Keratinocyte (primary cell): Measurements from ENCODE around the gene MAP3K1. TPM values are rescaled to one million over a fixed set of nuclear protein-coding genes. Genes with fewer than 3 reads are reported as not detected.

Experiments
- DNase-seq: peaks from one replicate; pipeline ENCODE4 v3.0.0-alpha.2; 2011; ENCODE audit warnings: low read depth, missing footprints, low spot score
- FAIRE-seq: peaks from 2 replicates; lab custom pipeline; 2011; peaks lifted over from hg19 to GRCh38; lab: Jason Lieb, UNC
- H2AFZ ChIP-seq: 2 replicates; pipeline ENCODE4 v1.6.0; 2012; ENCODE audit warnings: low read length, control low read depth, inconsistent platforms; ENCODE audit not compliant: control insufficient read depth
- H3K27ac ChIP-seq: 2 replicates; pipeline ENCODE4 v1.5.1; 2011; ENCODE audit warnings: low read length; ENCODE audit not compliant: control insufficient read depth, insufficient read depth
- H3K27me3 ChIP-seq: 3 replicates; pipeline ENCODE4 v1.6.0; 2011; ENCODE audit warnings: low read length; ENCODE audit not compliant: control insufficient read depth, insufficient read depth; ENCODE audit errors: extremely low read depth
- H3K36me3 ChIP-seq, 2 experiments: 2 replicates in 1 of 2; 3 replicates in 1 of 2; pipeline ENCODE4 v1.5.1; 2011; ENCODE audit warnings: low read length in 2 of 2, mild to moderate bottlenecking in 1 of 2; ENCODE audit not compliant: control insufficient read depth in 2 of 2, insufficient read depth in 2 of 2; ENCODE audit errors: extremely low read depth in 1 of 2
- H3K4me1 ChIP-seq: 3 replicates; pipeline ENCODE4 v1.5.1; 2011; ENCODE audit warnings: low read length; ENCODE audit not compliant: control insufficient read depth, insufficient read depth; ENCODE audit errors: extremely low read depth
- H3K4me2 ChIP-seq: 3 replicates; pipeline ENCODE4 v1.6.0; 2011; ENCODE audit warnings: low read depth, low read length; ENCODE audit not compliant: control insufficient read depth, insufficient read depth; ENCODE audit errors: extremely low read depth
- H3K4me3 ChIP-seq, 3 experiments: fragments of 200-600 bp in 1 of 3; sonication (generic) in 1 of 3; 2 replicates in 2 of 3; 3 replicates in 1 of 3; pipeline ENCODE4 v1.5.1; 2011 to 2016; ENCODE audit warnings: low read length in 3 of 3, mild to moderate bottlenecking in 3 of 3, control low read depth in 2 of 3, inconsistent platforms in 1 of 3, low read depth in 1 of 3, mixed read lengths in 1 of 3, mixed run types in 1 of 3, moderate library complexity in 1 of 3; ENCODE audit not compliant: control insufficient read depth in 2 of 3, insufficient read depth in 2 of 3; ENCODE audit errors: extremely low read depth in 1 of 3
- H3K79me2 ChIP-seq: 2 replicates; pipeline ENCODE4 v1.6.0; 2012; ENCODE audit warnings: low read length; ENCODE audit not compliant: control insufficient read depth, insufficient read depth
- H3K9ac ChIP-seq: 3 replicates; pipeline ENCODE4 v1.6.0; 2011; ENCODE audit warnings: low read length; ENCODE audit not compliant: control insufficient read depth, insufficient read depth; ENCODE audit errors: extremely low read depth
- H3K9me1 ChIP-seq: 3 replicates; pipeline ENCODE4 v1.6.0; 2011; ENCODE audit warnings: low read length; ENCODE audit not compliant: control insufficient read depth, insufficient read depth; ENCODE audit errors: extremely low read depth
- H3K9me3 ChIP-seq: 2 replicates; pipeline ENCODE4 v1.5.1; 2012; ENCODE audit warnings: low read depth, low read length; ENCODE audit not compliant: control insufficient read depth
- H4K20me1 ChIP-seq: 3 replicates; pipeline ENCODE4 v1.6.0; 2011; ENCODE audit warnings: low read length; ENCODE audit not compliant: control insufficient read depth, insufficient read depth; ENCODE audit errors: extremely low read depth
- CTCF ChIP-seq, 3 experiments: IDR thresholded peaks in 1 of 3; conservative IDR thresholded peaks in 1 of 3; optimal IDR thresholded peaks in 1 of 3; 2 replicates in 2 of 3; 3 replicates in 1 of 3; pipeline versions ENCODE3 to v1.5.1; 2011; ENCODE audit warnings: low read length in 3 of 3, mild to moderate bottlenecking in 3 of 3, moderate library complexity in 2 of 3, control low read depth in 1 of 3, inconsistent platforms in 1 of 3; ENCODE audit not compliant: insufficient read depth in 2 of 3; ENCODE audit errors: extremely low read depth in 1 of 3
- EZH2 ChIP-seq: IDR thresholded peaks from one replicate; pipeline ENCODE4 v1.6.1; 2012; ENCODE audit warnings: inconsistent platforms, mild to moderate bottlenecking, low read length, moderate library complexity
- dilution Hi-C: fragments of 300-500 bp; cut with MboI; formaldehyde crosslinking; loops from one replicate; pipeline ENCODE4 v1.7.0; 2020; ENCODE audit warnings: low sequenced_read_pairs; ENCODE audit not compliant: extremely low pct_ligation_motif_present
- polyA plus RNA-seq, 5 experiments: library from polyadenylated mRNA; depleted of rRNA in 3 of 5; stranded (reverse) in 3 of 5; stranded (forward) in 1 of 5; unstranded in 1 of 5; fragments of >200 nt; gene quantifications; 1 replicate in 1 of 5; 2 replicates in 3 of 5; 3 replicates in 1 of 5; pipeline versions ENCODE4 v1.2.1 to v1.2.3, GENCODE V29; 2011 to 2012; ENCODE audit warnings: missing spikeins in 2 of 5, low read depth in 1 of 5, low replicate concordance in 1 of 5

Gene MAP3K1
- polyA plus RNA-seq, 1 donor (not counting 4 experiments of a cell fraction or from before 2014, with no cell fraction given) = 8.0 TPM

DNA sequence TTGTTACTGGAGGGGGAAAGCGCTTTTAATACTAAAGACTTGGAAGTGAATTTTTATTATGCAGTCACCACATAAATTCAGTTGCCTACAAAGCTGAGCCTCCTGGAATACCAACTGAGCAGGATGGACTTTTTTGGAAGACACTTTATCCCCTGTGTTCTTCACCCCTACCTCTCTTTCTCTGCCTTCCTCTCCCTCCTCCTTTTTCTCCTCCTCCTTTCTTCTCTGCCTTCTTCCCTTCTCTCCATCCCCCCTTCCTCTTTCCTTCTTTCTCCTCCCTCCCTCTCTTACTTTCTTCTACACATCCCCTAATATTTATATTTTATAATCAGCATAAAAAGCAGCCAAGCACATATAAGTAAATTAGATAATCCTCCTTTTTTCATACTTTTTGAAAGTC, 39.6 kb downstream of the MAP3K1 start:
- TF ChIP-seq CTCF (optimal IDR thresholded peaks at IDR 0.05 in 1 of 3, IDR thresholded peaks at IDR 0.05 in 1 of 3, conservative IDR thresholded peaks at IDR 0.05 in 1 of 3; ENCODE audit: extremely low read depth in 1 of 3, insufficient read depth in 2 of 3, low read length in 3 of 3) (no peak), EZH2 (no peak)
- Histone ChIP-seq H3K9ac (no peak overlapping the region), H3K4me2 (no peak overlapping the region), H2AFZ (no peak overlapping the region), H3K4me3 (no peak overlapping the region), H3K9me1 (no peaks in the 10 kb centered on the region), H3K4me1 (peaks cover 5% of the 10 kb centered on the region), H3K27me3 (no peaks in the 10 kb centered on the region), H3K27ac (no peak overlapping the region), H4K20me1 (no peaks in the 10 kb centered on the region), H3K9me3 (no peaks in the 10 kb centered on the region), H3K79me2 (peaks cover 30% of the 10 kb centered on the region), H3K36me3 (peaks cover 0 to 4% of the 10 kb centered on the region in 2 experiments)
- DNase-seq (no peak), FAIRE-seq (no peak)
- dilution Hi-C loops = no loop called here

DNA sequence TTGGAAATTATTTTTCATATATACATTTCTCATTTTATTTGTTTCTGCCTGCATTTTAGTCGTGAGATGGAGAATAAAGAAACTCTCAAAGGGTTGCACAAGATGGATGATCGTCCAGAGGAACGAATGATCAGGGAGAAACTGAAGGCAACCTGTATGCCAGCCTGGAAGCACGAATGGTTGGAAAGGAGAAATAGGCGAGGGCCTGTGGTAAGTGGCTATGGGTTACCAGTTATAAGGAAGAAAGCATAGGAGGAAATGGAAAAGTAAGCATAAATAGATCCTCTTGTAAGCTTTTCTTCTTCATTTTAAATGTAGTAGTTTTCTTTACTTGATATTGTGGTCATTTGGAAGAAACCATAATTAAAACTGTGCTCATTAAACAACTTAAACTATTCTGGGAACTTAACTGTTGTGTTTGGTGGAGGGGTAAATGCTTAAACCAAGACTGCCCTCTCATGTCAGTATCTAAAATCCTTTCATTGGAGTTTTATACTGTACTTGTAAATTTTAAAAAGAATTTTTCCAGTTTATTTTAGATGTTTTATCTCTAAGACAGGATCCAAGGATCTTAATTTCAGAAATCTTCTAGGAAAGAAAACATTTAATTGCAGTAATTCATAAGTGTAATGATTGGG, 41.3 kb downstream of the MAP3K1 start:
- FAIRE-seq = no peak
- no peaks in the 10 kb centered on the region for H3K9me1 ChIP-seq

More for the DNA sequence above, 41.3 kb downstream of the MAP3K1 start:
- no peak for DNase-seq
- Histone ChIP-seq H3K9me3 (no peaks in the 10 kb centered on the region), H3K4me2 (no peak overlapping the region), H3K36me3 (peaks cover 0 to 4% of the 10 kb centered on the region in 2 experiments), H3K4me1 (peaks cover 5% of the 10 kb centered on the region), H2AFZ (no peak overlapping the region), H3K27ac (no peak overlapping the region), H3K9ac (no peak overlapping the region), H3K79me2 (peaks cover 17% of the 10 kb centered on the region), H3K4me3 (no peak overlapping the region), H4K20me1 (no peaks in the 10 kb centered on the region), H3K27me3 (no peaks in the 10 kb centered on the region)
- no peak for TF ChIP-seq CTCF (optimal IDR thresholded peaks at IDR 0.05 in 1 of 3, IDR thresholded peaks at IDR 0.05 in 1 of 3, conservative IDR thresholded peaks at IDR 0.05 in 1 of 3; ENCODE audit: extremely low read depth in 1 of 3, insufficient read depth in 2 of 3, low read length in 3 of 3)
- no peak for TF ChIP-seq EZH2
- dilution Hi-C loops = no loop called here
